ENCODE data around the gene INTS13. TPM values are rescaled to one million over a fixed set of nuclear protein-coding genes. Genes with fewer than 3 reads are reported as not detected.
A peak's percentile ranks its signal among the peaks of the same experiment; 100 is the strongest.

The INTS13 gene
- polyA plus RNA-seq, 1 donor (not counting 4 experiments of a cell fraction or from before 2014, with no cell fraction given): 38.7 TPM

DNA sequence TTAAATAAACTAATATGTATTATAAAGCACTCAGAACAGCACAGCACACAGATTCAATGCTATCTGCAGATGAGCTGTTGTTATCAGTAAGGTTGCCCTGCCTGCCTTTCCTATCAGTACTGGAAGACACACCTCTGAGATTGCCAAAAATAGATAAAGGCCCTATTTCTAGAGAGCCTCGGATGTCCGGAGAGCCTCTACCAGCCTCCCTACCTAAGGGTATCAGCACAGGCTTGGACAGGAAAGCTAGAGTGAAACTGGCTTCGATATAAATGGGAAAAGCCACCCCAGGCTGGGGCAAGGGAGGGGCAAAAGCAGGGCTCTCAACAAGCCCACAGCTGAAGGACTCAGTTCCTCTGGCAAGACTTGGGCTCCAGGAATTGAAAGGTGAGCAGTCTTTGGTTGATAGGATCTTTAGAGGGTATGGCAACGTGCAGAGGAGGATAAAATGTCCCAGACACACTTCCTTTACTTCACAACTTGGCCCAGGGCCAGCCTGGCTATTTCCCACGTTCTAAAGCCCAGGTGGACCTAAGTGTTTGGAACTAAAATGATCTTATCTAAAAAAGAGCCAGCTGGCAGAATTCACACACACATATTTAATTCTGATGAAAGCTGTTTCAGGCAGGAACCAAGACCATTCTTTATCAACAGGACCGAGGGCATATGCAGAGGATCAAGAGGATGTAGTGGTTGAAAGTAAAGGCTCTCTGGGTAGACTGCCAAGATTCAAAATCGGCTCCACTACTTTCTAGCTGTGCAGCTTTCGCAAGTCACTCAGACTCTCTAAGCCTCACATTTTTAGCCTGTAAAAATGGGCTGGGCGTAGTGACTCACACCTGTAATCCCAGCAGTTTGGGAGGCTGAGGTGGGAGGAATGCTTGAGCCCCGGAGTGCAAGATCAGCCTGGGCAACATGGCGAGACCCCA is 67.0 kb downstream of the INTS13 start:
- Histone ChIP-seq H4K20me1 (ENCODE audit: control insufficient read depth, extremely low read depth, insufficient read depth, low read length) (no peaks in the 10 kb centered on the region), H3K27me3 (ENCODE audit: control insufficient read depth, extremely low read depth, insufficient read depth, low read length) (no peaks in the 10 kb centered on the region), H3K79me2 (ENCODE audit: control insufficient read depth, insufficient read depth, low read length) (no peaks in the 10 kb centered on the region), H3K9me3 (ENCODE audit: control insufficient read depth, low read depth, low read length) (no peaks in the 10 kb centered on the region), H3K27ac (ENCODE audit: control insufficient read depth, insufficient read depth, low read length) (no peak overlapping the region), H3K9ac (ENCODE audit: control insufficient read depth, extremely low read depth, insufficient read depth, low read length) (no peak overlapping the region), H3K4me2 (ENCODE audit: control insufficient read depth, extremely low read depth, insufficient read depth, low read depth, low read length) (peak overlapping the region; percentile 56), H3K9me1 (ENCODE audit: control insufficient read depth, extremely low read depth, insufficient read depth, low read length) (no peaks in the 10 kb centered on the region), H3K4me3 (ENCODE audit: control insufficient read depth in 2 of 3, extremely low read depth in 1 of 3, insufficient read depth in 2 of 3, low read depth in 1 of 3, low read length in 3 of 3) (peak overlapping the region in 2 of 3 experiments; percentile 16 to 22), H2AFZ (ENCODE audit: control insufficient read depth, low read length) (no peak overlapping the region), H3K4me1 (ENCODE audit: control insufficient read depth, extremely low read depth, insufficient read depth, low read length) (peaks cover 13% of the 10 kb centered on the region), H3K36me3 (ENCODE audit: control insufficient read depth in 2 of 2, extremely low read depth in 1 of 2, insufficient read depth in 2 of 2, low read length in 2 of 2) (no peaks in the 10 kb centered on the region)
- no peak for DNase-seq (ENCODE audit: low read depth, low spot score)
- dilution Hi-C loops (cut with MboI; ENCODE audit: extremely low pct_ligation_motif_present, low sequenced_read_pairs): no loop called here
- no peak for TF ChIP-seq EZH2 (IDR thresholded peaks at IDR 0.05; ENCODE audit: low read length)
- FAIRE-seq: peak; percentile 55

- Histone ChIP-seq H3K27me3 (ENCODE audit: control insufficient read depth, extremely low read depth, insufficient read depth, low read length) (no peaks in the 10 kb centered on the region), H3K27ac (ENCODE audit: control insufficient read depth, insufficient read depth, low read length) (no peak overlapping the region), H2AFZ (ENCODE audit: control insufficient read depth, low read length) (peak overlapping the region; percentile 53), H3K4me3 (ENCODE audit: control insufficient read depth in 2 of 3, extremely low read depth in 1 of 3, insufficient read depth in 2 of 3, low read depth in 1 of 3, low read length in 3 of 3) (peak overlapping the region in 1 of 3 experiments; percentile 16), H3K9me1 (ENCODE audit: control insufficient read depth, extremely low read depth, insufficient read depth, low read length) (no peaks in the 10 kb centered on the region), H3K36me3 (ENCODE audit: control insufficient read depth in 2 of 2, extremely low read depth in 1 of 2, insufficient read depth in 2 of 2, low read length in 2 of 2) (no peaks in the 10 kb centered on the region), H3K9me3 (ENCODE audit: control insufficient read depth, low read depth, low read length) (no peaks in the 10 kb centered on the region), H4K20me1 (ENCODE audit: control insufficient read depth, extremely low read depth, insufficient read depth, low read length) (no peaks in the 10 kb centered on the region), H3K79me2 (ENCODE audit: control insufficient read depth, insufficient read depth, low read length) (no peaks in the 10 kb centered on the region), H3K4me1 (ENCODE audit: control insufficient read depth, extremely low read depth, insufficient read depth, low read length) (peaks cover 13% of the 10 kb centered on the region), H3K4me2 (ENCODE audit: control insufficient read depth, extremely low read depth, insufficient read depth, low read depth, low read length) (peak overlapping the region; percentile 56), H3K9ac (ENCODE audit: control insufficient read depth, extremely low read depth, insufficient read depth, low read length) (no peak overlapping the region)
- FAIRE-seq (no peak), DNase-seq (ENCODE audit: low read depth, low spot score) (no peak)
- no peak for TF ChIP-seq EZH2 (IDR thresholded peaks at IDR 0.05; ENCODE audit: low read length)
- TF ChIP-seq, protein P1, sequence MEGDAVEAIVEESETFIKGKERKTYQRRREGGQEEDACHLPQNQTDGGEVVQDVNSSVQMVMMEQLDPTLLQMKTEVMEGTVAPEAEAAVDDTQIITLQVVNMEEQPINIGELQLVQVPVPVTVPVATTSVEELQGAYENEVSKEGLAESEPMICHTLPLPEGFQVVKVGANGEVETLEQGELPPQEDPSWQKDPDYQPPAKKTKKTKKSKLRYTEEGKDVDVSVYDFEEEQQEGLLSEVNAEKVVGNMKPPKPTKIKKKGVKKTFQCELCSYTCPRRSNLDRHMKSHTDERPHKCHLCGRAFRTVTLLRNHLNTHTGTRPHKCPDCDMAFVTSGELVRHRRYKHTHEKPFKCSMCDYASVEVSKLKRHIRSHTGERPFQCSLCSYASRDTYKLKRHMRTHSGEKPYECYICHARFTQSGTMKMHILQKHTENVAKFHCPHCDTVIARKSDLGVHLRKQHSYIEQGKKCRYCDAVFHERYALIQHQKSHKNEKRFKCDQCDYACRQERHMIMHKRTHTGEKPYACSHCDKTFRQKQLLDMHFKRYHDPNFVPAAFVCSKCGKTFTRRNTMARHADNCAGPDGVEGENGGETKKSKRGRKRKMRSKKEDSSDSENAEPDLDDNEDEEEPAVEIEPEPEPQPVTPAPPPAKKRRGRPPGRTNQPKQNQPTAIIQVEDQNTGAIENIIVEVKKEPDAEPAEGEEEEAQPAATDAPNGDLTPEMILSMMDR (optimal IDR thresholded peaks at IDR 0.05 in 1 of 3, IDR thresholded peaks at IDR 0.05 in 1 of 3, conservative IDR thresholded peaks at IDR 0.05 in 1 of 3; ENCODE audit: extremely low read depth in 1 of 3, insufficient read depth in 2 of 3, low read length in 3 of 3): no peak
- dilution Hi-C loops (cut with MboI; ENCODE audit: extremely low pct_ligation_motif_present, low sequenced_read_pairs): no loop called here
These were observed 67.8 kb downstream of the INTS13 start for GRCh38 chr12:26869908-26870459.

Measured in keratinocyte (primary cell).